ENCODE results near the gene CD226.

Gene CD226

GRCh38 chr18:69929041-69929774 lies 18.5 kb downstream of the CD226 start:
- ChIA-PET CTCF (interaction anchor here (0.7 kb wide), 1 partner anchor 286 kb away, joined by 3 read pairs; no protein-coding TSS in a partner anchor), POLR2A (no interaction called here)
- TF ChIP-seq OSR2 (tag by site-specific recombination; IDR thresholded peaks at IDR 0.05) = no peak
- Histone ChIP-seq H3K27ac (ENCODE audit: extremely low read depth, low read depth, low read length) (no peak overlapping the region), H3K36me3 (ENCODE audit: control insufficient read depth in 2 of 2, insufficient read depth in 1 of 2, low read length in 2 of 2) (no peaks in the 10 kb centered on the region), H3K4me3 (ENCODE audit: low read depth, low read length) (no peak overlapping the region), H3K9me3 (ENCODE audit: control insufficient read depth, insufficient read depth, low read depth, low read length) (no peaks in the 10 kb centered on the region), H3K4me1 (ENCODE audit: control insufficient read depth, insufficient read depth, low read length) (no peaks in the 10 kb centered on the region)

GRCh38 chr18:69916412-69916811 lies 31.3 kb downstream of the CD226 start:
- ChIA-PET POLR2A (no interaction called here), CTCF (no interaction called here)
- TF ChIP-seq SP2 (tag by site-specific recombination; IDR thresholded peaks at IDR 0.05) = no peak
- no peak for TF ChIP-seq ZNF324 (tag by site-specific recombination; IDR thresholded peaks at IDR 0.05)
- TF ChIP-seq ZNF530 (tag by site-specific recombination; IDR thresholded peaks at IDR 0.05; ENCODE audit: low read depth) = no peak
- TF ChIP-seq ZNF488 (tag by site-specific recombination; IDR thresholded peaks at IDR 0.05) = no peak

GRCh38 chr18:69908838-69909237 lies 38.8 kb downstream of the CD226 start:
- H3K4me3 ChIP-seq (ENCODE audit: low read depth, low read length) = no peak overlapping the region
- TF ChIP-seq ZNF626 (tag by site-specific recombination; IDR thresholded peaks at IDR 0.05) (no peak), ZNF701 (tag by site-specific recombination; IDR thresholded peaks at IDR 0.05) (no peak), BCL11B (tag by site-specific recombination; IDR thresholded peaks at IDR 0.05; ENCODE audit: low read depth) (no peak), GLIS1 (tag by site-specific recombination; IDR thresholded peaks at IDR 0.05) (no peak), ZSCAN5A (tag by site-specific recombination; IDR thresholded peaks at IDR 0.05) (no peak), ZNF707 (tag by site-specific recombination; IDR thresholded peaks at IDR 0.05) (no peak), MYNN (tag by site-specific recombination; IDR thresholded peaks at IDR 0.05; ENCODE audit: borderline replicate concordance) (no peak), KLF10 (tag by site-specific recombination; IDR thresholded peaks at IDR 0.05) (no peak), ZSCAN30 (tag by site-specific recombination; IDR thresholded peaks at IDR 0.05) (no peak), ZEB2 (tag by site-specific recombination; IDR thresholded peaks at IDR 0.05) (no peak), ZNF585B (tag by site-specific recombination; IDR thresholded peaks at IDR 0.05) (no peak), ZNF221 (tag by site-specific recombination; IDR thresholded peaks at IDR 0.05; ENCODE audit: borderline replicate concordance) (no peak), ZNF645 (tag by site-specific recombination; IDR thresholded peaks at IDR 0.05) (no peak), ZNF169 (tag by site-specific recombination; IDR thresholded peaks at IDR 0.05) (no peak)
- H3K9me3 ChIP-seq (ENCODE audit: control insufficient read depth, insufficient read depth, low read depth, low read length) = no peaks in the 10 kb centered on the region
- no peaks in the 10 kb centered on the region for H3K4me1 ChIP-seq (ENCODE audit: control insufficient read depth, insufficient read depth, low read length)
- CTCF ChIA-PET = no interaction called here
- H3K27ac ChIP-seq (ENCODE audit: extremely low read depth, low read depth, low read length) = no peak overlapping the region
- POLR2A ChIA-PET = no interaction called here
- H3K36me3 ChIP-seq (ENCODE audit: control insufficient read depth in 2 of 2, insufficient read depth in 1 of 2, low read length in 2 of 2) = no peaks in the 10 kb centered on the region

More at GRCh38 chr18:69916412-69916811, 31.3 kb downstream of the CD226 start:
- H3K4me3 ChIP-seq (ENCODE audit: low read depth, low read length) = no peak overlapping the region
- no peaks in the 10 kb centered on the region for H3K36me3 ChIP-seq (ENCODE audit: control insufficient read depth in 2 of 2, insufficient read depth in 1 of 2, low read length in 2 of 2)
- no peaks in the 10 kb centered on the region for H3K9me3 ChIP-seq (ENCODE audit: control insufficient read depth, insufficient read depth, low read depth, low read length)
- H3K27ac ChIP-seq (ENCODE audit: extremely low read depth, low read depth, low read length) = no peak overlapping the region
- no peaks in the 10 kb centered on the region for H3K4me1 ChIP-seq (ENCODE audit: control insufficient read depth, insufficient read depth, low read length)

Measured in HEK293 (cell line).